Suppressor macrophage (primary cell): ENCODE data around the gene LTO1.
"Not testable (repeated sequence)": the region's sequence is repeated elsewhere in the genome, so short reads cannot be mapped to it uniquely, and the experiment has no call there.

Experiments
- DNase-seq, 4 experiments: peaks; one replicate each; pipeline ENCODE4 v3.0.0-alpha.2; 2020 to 2022

Gene LTO1

GRCh38 chr11:69700278-69701140, 25.4 kb upstream of the LTO1 start:
- DNase-seq: no peak

GRCh38 chr11:69699213-69699612, 24.1 kb upstream of the LTO1 start:
- DNase-seq: no peak

- no peak for DNase-seq
Observed at GRCh38 chr11:69698362-69698761, 23.2 kb upstream of the LTO1 start.

- DNase-seq: no peak
Observed at GRCh38 chr11:69697861-69698260, 22.7 kb upstream of the LTO1 start.

- DNase-seq: no peak
Observed at GRCh38 chr11:69697469-69697843, 22.3 kb upstream of the LTO1 start.

GRCh38 chr11:69696749-69697468, 21.8 kb upstream of the LTO1 start:
- DNase-seq: no peak

- not testable (repeated sequence) for DNase-seq
Observed at GRCh38 chr11:69695995-69696394, 20.8 kb upstream of the LTO1 start.

- no peak for DNase-seq
Observed at GRCh38 chr11:69695581-69695980, 20.4 kb upstream of the LTO1 start.

GRCh38 chr11:69694781-69695180, 19.6 kb upstream of the LTO1 start:
- no peak for DNase-seq

GRCh38 chr11:69692422-69692821, 17.3 kb upstream of the LTO1 start:
- DNase-seq: no peak

- peak in 1 of 4 experiments; percentile 8 for DNase-seq
Observed at GRCh38 chr11:69691463-69691862, 16.3 kb upstream of the LTO1 start.

- DNase-seq: no peak
Observed at GRCh38 chr11:69689484-69690319, 14.5 kb upstream of the LTO1 start.

GRCh38 chr11:69687969-69688771, 13.0 kb upstream of the LTO1 start:
- not testable (repeated sequence) for DNase-seq

GRCh38 chr11:69686856-69687255, 11.7 kb upstream of the LTO1 start:
- no peak for DNase-seq

GRCh38 chr11:69686452-69686851, 11.3 kb upstream of the LTO1 start:
- DNase-seq: no peak

- DNase-seq: no peak
Observed at GRCh38 chr11:69685348-69685747, 10.2 kb upstream of the LTO1 start.

GRCh38 chr11:69684651-69685050, 9.5 kb upstream of the LTO1 start:
- no peak for DNase-seq

- DNase-seq: no peak
Observed at GRCh38 chr11:69683764-69684333, 8.7 kb upstream of the LTO1 start.

- DNase-seq: no peak
Observed at GRCh38 chr11:69682681-69683326, 7.7 kb upstream of the LTO1 start.

- no peak for DNase-seq
Observed at GRCh38 chr11:69682221-69682620, 7.1 kb upstream of the LTO1 start.

GRCh38 chr11:69680688-69681087, 5.5 kb upstream of the LTO1 start:
- DNase-seq: no peak
